Embryonic facial prominence (tissue), 1 donor: Measurements from ENCODE around the gene GRM8.
"Not testable (repeated sequence)": the region's sequence is repeated elsewhere in the genome, so short reads cannot be mapped to it uniquely, and the experiment has no call there.

Experiments used
- DNase-seq: peaks from one replicate; pipeline ENCODE4 v3.0.0-alpha.2; 2016; ENCODE audit errors: extremely low spot score

The GRM8 gene

DNA sequence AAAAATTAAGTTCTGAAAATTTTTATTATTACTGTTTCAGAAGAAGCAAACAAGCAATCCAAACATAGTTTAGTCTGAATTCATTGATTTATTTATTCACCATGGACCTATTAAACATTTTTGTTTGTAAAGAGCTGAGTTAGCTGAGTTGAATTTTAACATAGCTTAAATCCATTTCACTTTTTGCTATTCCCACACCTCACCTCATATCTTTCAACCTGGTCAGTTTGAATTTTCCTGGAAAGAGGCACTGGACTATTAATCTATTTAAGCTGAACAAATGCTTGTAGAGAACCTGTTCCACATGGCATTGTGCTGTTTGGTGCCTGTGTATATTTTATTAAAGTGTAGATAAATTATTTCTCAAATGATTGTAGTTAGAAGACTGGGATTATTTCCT, 344.2 kb downstream of the GRM8 start:
- DNase-seq: not testable (repeated sequence)

GRCh38 chr7:126907657-126908056, 345.1 kb downstream of the GRM8 start:
- not testable (repeated sequence) for DNase-seq

GRCh38 chr7:126905255-126905654, 347.5 kb downstream of the GRM8 start:
- not testable (repeated sequence) for DNase-seq

DNA sequence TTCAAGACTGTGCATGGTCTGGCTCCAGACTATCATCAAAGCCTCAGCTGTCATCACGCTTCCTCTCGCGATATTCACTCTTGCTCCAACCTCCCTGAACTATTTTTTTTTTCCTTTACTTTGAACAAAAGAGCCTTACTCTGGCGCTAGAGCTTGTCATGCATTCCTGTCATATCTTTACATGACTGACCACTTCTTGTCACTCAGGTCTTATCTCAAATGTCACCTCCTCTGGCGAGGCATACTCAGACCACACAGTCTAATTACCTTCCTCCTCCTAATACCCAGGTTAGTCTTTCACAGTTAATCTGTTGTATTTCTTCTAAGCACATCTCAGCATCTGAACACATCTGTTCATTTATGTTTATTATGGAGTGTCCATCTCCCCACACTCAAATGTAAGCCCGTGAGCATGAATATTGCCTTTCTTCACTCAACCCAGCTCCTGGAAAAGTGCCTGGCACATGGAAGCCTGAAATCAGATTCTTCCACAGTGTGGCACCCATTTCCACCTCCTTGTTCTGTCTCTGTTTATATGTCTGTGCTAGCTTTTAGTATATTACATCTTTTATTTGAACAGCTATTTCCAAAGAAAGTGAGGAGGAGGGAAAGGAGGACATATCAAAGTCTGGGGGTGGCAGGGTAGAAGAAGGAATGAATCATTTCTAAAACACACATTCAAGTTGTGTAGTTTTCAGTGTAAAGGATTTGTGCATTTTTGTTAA, 351.5 kb downstream of the GRM8 start:
- not testable (repeated sequence) for DNase-seq

- DNase-seq: not testable (repeated sequence)
These were observed 364.8 kb downstream of the GRM8 start for GRCh38 chr7:126887980-126888379.

GRCh38 chr7:126887560-126887959, 365.2 kb downstream of the GRM8 start:
- not testable (repeated sequence) for DNase-seq

- not testable (repeated sequence) for DNase-seq
These were observed 370.0 kb downstream of the GRM8 start for GRCh38 chr7:126882730-126883129.

DNA sequence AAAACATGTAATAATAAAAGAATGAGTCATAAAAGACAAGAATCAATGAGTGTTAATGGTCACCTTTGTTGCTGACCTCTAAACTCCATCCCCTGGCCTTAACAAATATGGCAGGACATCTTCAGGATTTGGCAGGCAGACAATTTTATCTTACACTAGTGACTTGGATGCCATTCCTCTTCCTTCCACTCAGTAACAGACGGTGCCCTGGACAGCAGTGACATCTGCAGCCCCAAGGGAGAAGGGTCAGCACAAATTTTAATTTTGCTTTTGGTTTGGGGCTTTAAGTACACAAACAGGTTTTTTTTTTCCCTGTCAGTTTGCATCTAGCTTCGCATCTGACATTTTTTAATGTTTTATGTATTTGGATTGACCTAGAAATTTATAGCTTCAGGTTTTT, 370.8 kb downstream of the GRM8 start:
- DNase-seq: not testable (repeated sequence)

DNA sequence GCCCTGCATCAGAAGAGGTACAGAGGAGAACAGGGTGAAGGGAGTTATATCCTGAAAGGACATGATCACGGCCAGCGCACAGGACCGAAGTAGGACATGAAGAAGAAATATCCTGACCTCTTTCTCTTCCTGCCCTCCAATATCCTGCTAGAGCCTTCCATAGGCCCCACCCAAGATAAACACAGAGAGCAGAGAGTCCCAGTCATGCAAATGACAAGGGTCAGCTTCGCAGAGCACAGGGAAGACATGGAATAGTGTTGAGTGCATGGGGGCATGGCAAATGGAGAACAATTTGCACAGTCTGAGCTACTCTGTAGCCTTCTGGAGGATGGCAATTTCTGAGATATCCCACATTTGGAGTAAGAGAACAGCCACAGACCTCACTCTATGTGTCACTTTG, 371.4 kb downstream of the GRM8 start:
- DNase-seq: no peak

DNA sequence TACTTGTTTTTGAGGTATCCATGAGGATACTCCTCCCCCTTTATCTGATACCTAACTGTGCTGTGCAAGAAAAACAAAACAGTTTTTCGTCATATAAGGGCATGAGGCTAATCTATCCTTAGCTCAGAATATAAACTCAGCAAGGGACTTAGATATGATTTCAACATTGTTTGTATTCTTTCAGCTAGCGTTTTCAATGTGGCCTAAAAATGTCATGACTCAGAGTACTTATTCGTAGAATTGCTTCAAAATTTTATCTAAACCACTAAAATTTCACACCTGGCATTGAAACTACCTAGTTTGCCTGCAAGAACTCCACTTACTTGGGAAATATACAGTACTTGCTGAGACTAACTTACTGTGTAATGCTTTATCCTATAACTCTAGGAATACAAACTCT, 376.2 kb downstream of the GRM8 start:
- DNase-seq: not testable (repeated sequence)

DNA sequence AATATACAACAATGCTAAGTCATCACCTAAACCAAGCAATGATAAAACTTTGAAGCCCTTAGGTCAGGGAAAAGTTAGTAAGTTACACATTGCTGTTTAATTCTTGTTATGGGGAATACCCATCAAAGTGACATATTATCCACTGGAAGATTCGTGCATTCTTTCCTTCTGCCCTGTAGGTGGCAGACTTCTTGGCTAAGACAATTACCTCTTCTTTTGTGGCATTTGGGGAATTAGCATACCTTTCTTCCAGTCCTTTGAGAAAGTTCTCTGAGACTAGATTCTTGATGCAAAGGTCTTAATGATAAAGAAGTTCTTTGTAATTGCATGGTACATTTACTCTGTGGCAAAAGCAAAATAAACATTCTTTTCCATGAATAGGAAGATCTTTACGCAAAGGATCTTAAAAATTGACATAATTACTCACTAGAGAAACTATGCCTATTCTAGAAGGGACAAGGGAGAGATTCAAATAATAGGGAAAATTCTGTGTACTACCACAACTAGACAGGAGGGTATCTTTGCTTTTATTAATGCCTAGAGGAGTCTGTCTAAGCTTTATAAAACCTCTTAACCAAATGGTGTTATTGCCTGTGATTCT, 395.9 kb downstream of the GRM8 start:
- DNase-seq: no peak

DNA sequence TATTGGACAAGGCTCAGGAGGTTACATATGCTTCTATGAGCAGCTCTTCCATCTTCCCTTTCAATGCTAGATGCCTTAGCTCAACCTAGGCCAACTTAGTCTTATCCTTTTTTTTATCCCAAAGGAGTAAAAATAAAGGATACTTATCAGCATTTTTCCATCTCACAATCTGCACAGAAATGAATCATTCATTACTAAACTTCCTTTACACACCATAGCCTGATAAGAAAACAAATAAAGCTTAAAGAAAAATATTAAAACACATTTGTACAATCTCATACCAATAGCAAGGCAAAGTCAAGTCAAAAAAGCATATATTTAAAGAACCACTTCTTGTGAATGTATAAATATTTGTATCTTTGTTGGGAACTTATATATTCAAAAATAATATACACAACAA, 407.4 kb downstream of the GRM8 start:
- DNase-seq: no peak

DNA sequence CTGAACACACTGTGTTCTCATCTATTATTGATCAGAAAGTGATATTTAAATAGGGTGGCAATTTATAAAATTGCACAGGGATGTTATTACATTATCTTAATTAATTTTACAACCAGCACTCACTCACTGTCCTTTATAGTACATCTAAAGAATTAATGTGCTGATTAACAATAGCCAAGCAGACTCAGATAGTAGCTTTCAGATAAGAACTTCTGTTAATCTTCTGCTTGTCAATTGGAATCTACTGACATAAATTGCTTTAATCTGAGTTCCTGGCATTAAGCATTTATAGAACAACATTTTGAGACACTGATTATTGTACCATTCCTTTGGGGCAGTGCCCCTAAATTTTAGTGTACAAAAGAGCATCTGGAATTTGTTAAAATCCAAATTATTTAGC, 408.9 kb downstream of the GRM8 start:
- no peak for DNase-seq

DNA sequence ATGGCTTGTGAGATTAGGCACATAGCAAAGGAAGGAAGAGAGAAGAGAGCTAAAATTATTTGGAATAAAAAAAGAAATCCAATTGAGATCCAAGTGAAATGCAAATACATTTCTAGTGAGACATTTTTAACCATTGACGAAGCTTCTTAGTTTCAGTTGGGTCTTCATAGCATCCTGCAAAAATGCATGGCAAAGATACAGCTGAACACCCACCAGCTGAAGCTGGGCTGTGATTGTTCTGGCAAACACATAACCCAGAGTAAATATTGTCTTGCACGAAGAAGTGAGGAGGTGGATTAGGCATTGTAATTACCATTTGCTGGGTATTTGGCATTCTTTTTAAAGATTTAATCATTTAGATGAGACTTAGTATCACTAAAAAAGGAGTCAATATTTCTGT, 409.4 kb downstream of the GRM8 start:
- no peak for DNase-seq

- no peak for DNase-seq
These were observed 410.3 kb downstream of the GRM8 start for GRCh38 chr7:126842451-126842850.

- no peak for DNase-seq
These were observed 411.9 kb downstream of the GRM8 start for GRCh38 chr7:126840869-126841268.

DNA sequence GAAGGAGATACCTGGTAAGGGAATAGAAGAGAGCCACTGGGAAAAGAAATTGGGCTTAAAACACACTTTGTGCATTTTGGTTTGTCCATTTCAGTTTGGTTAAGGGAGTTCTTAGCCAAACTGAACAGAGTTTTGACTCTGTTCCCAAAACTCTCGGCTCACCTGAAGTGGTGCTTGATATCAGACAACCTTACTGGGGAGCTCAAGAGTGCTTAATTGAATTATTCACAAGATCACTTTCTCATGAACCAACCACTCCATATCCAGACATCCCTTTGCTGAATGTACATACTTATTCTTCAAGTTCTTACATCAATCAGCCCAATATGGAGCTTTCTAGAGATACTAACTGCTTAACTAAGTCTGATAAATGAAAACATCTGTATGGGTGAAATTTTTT, 413.1 kb downstream of the GRM8 start:
- DNase-seq: no peak

DNA sequence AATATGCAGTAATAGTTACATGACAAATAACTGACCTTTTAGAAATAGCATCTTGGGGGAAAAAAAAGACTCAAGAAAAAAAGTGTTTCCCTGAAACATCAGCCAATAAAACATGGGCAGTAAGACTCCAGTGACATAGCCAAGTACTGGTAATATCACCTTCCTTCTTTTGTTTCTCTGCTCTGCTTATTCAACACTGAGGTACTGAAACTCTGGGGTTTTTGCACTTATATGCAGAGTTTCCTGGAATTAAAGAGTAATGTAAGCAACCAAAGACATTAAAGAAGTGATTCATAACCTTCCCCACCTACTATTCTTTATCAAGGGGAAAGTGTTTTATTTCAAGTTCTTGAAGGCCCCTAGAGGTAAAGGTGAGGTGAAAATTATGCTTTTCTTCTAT, 414.5 kb downstream of the GRM8 start:
- DNase-seq: no peak

GRCh38 chr7:126831241-126831640, 421.5 kb downstream of the GRM8 start:
- DNase-seq: not testable (repeated sequence)

DNA sequence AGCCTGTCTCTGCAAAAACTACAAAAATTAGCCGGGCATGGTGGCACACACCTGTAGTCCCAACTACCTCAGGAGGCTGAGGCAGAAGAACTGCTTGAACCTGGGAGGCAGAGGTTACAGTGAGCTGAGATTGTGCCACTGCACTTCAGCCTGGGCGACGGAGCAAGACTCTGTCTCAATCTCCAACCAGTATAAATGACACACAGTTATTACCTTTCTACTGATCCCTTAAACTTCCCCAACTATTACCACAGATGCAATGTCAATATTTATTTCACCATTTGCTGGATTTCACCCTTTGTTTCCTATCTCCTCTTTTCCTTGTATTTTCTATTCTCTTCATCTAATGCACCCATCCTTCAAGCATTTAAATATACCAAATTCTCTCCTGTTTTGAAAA, 431.8 kb downstream of the GRM8 start:
- DNase-seq: no peak

DNA sequence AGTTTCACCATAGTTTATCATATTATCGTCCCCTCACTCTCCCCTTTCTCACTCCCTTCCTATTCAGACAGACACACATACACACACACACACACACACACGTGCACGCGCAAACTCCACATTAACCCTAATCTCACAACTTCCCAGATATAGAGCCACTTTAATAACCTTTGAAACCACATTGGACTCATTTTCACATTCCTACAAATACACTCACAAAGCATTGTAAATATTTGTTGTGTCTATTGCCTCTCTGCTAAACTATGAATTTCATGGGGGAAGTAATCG, 433.6 kb downstream of the GRM8 start:
- DNase-seq: no peak

DNA sequence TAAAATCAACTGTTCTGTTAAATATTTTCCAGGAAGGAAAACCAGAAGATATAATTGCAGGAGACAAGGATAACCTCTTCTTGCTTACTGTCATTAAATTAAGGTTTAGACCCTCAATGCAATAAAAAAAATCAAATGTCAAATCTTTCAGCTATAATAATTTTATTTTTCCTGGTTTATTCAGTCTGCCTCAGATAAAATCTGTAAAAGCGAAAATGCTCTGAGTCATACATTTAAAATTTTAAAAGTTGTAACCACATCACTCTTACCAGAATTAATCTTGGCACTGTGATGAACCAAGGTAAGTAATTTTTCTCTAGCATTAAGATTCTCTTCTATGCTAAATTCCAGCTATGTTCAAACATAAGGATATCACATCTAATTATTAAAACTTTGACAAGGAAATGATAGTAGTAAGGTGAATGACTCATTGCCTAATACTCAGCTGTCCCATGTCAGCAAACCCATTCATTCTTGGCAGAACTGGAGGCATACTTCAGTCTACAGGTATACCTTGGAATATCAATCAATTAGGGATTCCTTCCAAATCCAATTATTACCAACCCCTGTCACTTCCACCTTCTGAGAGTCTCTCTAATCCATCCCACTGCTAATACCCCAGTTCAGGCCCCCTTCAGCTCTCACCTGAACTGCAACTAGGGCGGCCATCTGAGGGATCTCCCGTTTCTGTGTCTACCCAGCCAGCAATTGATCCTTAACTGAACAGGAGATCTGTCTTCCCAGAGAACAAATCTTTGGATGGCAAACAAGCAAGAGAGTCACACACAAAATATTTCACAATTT, 434.1 kb downstream of the GRM8 start:
- DNase-seq: no peak

DNA sequence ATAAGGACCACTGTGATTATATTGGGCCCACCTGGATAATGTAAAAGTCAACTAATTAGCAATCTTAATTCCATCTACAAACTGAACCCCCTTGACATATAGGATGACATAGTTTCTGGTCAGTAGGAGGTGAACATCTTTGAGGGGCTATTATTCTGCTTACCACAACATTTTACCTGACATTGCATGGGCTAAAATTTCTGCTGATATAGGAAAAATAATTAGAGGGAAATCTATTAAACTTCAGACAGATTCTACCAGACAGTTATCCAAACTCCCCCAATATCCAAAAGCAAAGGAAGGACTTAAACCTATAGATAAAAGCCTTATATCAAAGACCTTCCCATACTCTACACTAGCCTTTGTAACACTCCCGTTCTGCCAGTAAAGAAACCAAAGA, 443.6 kb downstream of the GRM8 start:
- no peak for DNase-seq
